Endothelial cell of umbilical vein (primary cell): ENCODE measurements around the gene FANCC. TPM values are rescaled to one million over a fixed set of nuclear protein-coding genes. Genes with fewer than 3 reads are reported as not detected.
A peak's percentile ranks its signal among the peaks of the same experiment; 100 is the strongest.

ENCODE experiments used
- BruUV-seq: library from RNA; stranded (reverse); fragments of 400-500 nt; replicated peaks from 2 replicates; lab custom pipeline; 2021; lab: Mats Ljungman, UMichigan
- CTCF ChIA-PET: fragments of 300-600, 350-600 bp; sonication (Branson Sonifier 250); formaldehyde crosslinking; loops from one replicate; lab custom pipeline; 2021; ENCODE audit warnings: antibody characterized with exemption, inconsistent platforms; lab: Charles Lee
- POLR2A ChIA-PET: fragments of 300-600, 350-600 bp; sonication (Branson Sonifier 250); formaldehyde crosslinking; loops from one replicate; lab custom pipeline; 2021; ENCODE audit warnings: antibody characterized with exemption, inconsistent platforms; lab: Charles Lee
- DNase-seq: peaks from one replicate; pipeline ENCODE4 v3.0.0-alpha.2; 2011; ENCODE audit warnings: low read depth, low spot score
- FAIRE-seq: peaks from 2 replicates; lab custom pipeline; 2011; peaks lifted over from hg19 to GRCh38; lab: Jason Lieb, UNC
- H2AFZ ChIP-seq: 2 replicates; pipeline ENCODE4 v1.6.0; 2012; ENCODE audit warnings: low read depth, low read length, control low read depth, inconsistent platforms
- H3K27ac ChIP-seq: 2 replicates; pipeline ENCODE4 v1.5.1; 2011; ENCODE audit warnings: low read depth, mild to moderate bottlenecking, control low read depth, low read length, moderate library complexity; ENCODE audit not compliant: insufficient read depth
- H3K27me3 ChIP-seq, 2 experiments: 2 replicates each; pipeline versions ENCODE4 v1.6.0 to v1.6.1; 2011; ENCODE audit warnings: low read length in 2 of 2, mixed read lengths in 1 of 2; ENCODE audit not compliant: control insufficient read depth in 2 of 2, insufficient read depth in 2 of 2
- H3K36me3 ChIP-seq, 2 experiments: 2 replicates in 1 of 2; 3 replicates in 1 of 2; pipeline ENCODE4 v1.5.1; 2011; ENCODE audit warnings: low read length in 2 of 2, mild to moderate bottlenecking in 1 of 2, moderate library complexity in 1 of 2; ENCODE audit not compliant: control insufficient read depth in 2 of 2, insufficient read depth in 2 of 2; ENCODE audit errors: extremely low read depth in 1 of 2
- H3K4me1 ChIP-seq: 3 replicates; pipeline ENCODE4 v1.5.1; 2011; ENCODE audit warnings: mild to moderate bottlenecking, low read length; ENCODE audit not compliant: control insufficient read depth, insufficient read depth; ENCODE audit errors: extremely low read depth
- H3K4me2 ChIP-seq: 2 replicates; pipeline ENCODE4 v1.6.1; 2011; ENCODE audit warnings: low read length, control low read depth, mixed read lengths; ENCODE audit not compliant: insufficient read depth
- H3K4me3 ChIP-seq, 3 experiments: fragments of 200-600 bp in 1 of 3; sonication (generic), shearing (Covaris generic) in 1 of 3; replicated peaks in 1 of 3; 2 replicates each; pipeline ENCODE4 v1.5.1; 2011 to 2016; ENCODE audit warnings: control low read depth in 3 of 3, low read length in 3 of 3, mild to moderate bottlenecking in 2 of 3, inconsistent platforms in 1 of 3, low read depth in 1 of 3, moderate library complexity in 1 of 3; ENCODE audit not compliant: insufficient read depth in 1 of 3
- H3K79me2 ChIP-seq: 2 replicates; pipeline ENCODE4 v1.6.0; 2012; ENCODE audit warnings: low read length, inconsistent platforms; ENCODE audit not compliant: control insufficient read depth, insufficient read depth
- H3K9ac ChIP-seq: replicated peaks from 2 replicates; pipeline ENCODE3; 2011; ENCODE audit warnings: low read length, control low read depth; ENCODE audit not compliant: insufficient read depth; ENCODE audit errors: extremely low read depth
- H3K9me1 ChIP-seq: replicated peaks from 3 replicates; pipeline ENCODE4 v1.6.0; 2011; ENCODE audit warnings: mild to moderate bottlenecking, low read length; ENCODE audit not compliant: control insufficient read depth, insufficient read depth; ENCODE audit errors: extremely low read depth
- H3K9me3 ChIP-seq: replicated peaks from 2 replicates; pipeline ENCODE4 v1.5.1; 2012; ENCODE audit warnings: low read length, inconsistent platforms; ENCODE audit not compliant: control insufficient read depth, insufficient read depth
- H4K20me1 ChIP-seq: replicated peaks from 2 replicates; pipeline ENCODE3; 2011; ENCODE audit warnings: mild to moderate bottlenecking, low read length; ENCODE audit not compliant: control insufficient read depth, insufficient read depth; ENCODE audit errors: extremely low read depth
- CTCF ChIP-seq, 2 donors: IDR thresholded peaks; 1 replicate in 1 of 2; 2 replicates in 1 of 2; pipeline ENCODE4 v1.5.1; 2011; ENCODE audit warnings: low read length in 2 of 2, mild to moderate bottlenecking in 2 of 2, moderate library complexity in 2 of 2, control low read depth in 1 of 2, inconsistent platforms in 1 of 2, low read depth in 1 of 2; ENCODE audit not compliant: insufficient read depth in 1 of 2; ENCODE audit errors: extremely low read depth in 1 of 2
- EZH2 ChIP-seq: IDR thresholded peaks from 2 replicates; pipeline ENCODE4 v1.6.1; 2012; ENCODE audit warnings: borderline replicate concordance, low read depth, mild to moderate bottlenecking, moderate library complexity, low read length, inconsistent platforms; ENCODE audit not compliant: severe bottlenecking
- FOS ChIP-seq: IDR thresholded peaks from 2 replicates; pipeline ENCODE4 v1.6.1; 2011; ENCODE audit warnings: mild to moderate bottlenecking, low read length, moderate library complexity, borderline replicate concordance; ENCODE audit not compliant: insufficient read depth
- GATA2 ChIP-seq: IDR thresholded peaks from 2 replicates; pipeline ENCODE4 v1.7.0; 2011; ENCODE audit warnings: low read depth, mild to moderate bottlenecking, moderate library complexity, mixed read lengths, low read length; ENCODE audit not compliant: insufficient read length, insufficient read depth
- JUN ChIP-seq: IDR thresholded peaks from 2 replicates; pipeline ENCODE4 v1.6.1; 2011; ENCODE audit warnings: borderline replicate concordance, low read depth; ENCODE audit not compliant: insufficient read length, insufficient read depth
- MAX ChIP-seq: IDR thresholded peaks from 2 replicates; pipeline ENCODE4 v1.6.1; 2011; ENCODE audit not compliant: insufficient read depth, insufficient read length
- MYC ChIP-seq: IDR thresholded peaks from one replicate; pipeline ENCODE4 v1.6.1; 2011; ENCODE audit warnings: mild to moderate bottlenecking, low read depth, low read length
- POLR2A ChIP-seq: IDR thresholded peaks from 2 replicates; pipeline ENCODE4 v1.6.1; 2012; ENCODE audit warnings: low read depth, mild to moderate bottlenecking, control low read depth, low read length
- POLR2AphosphoS5 ChIP-seq: IDR thresholded peaks from 2 replicates; pipeline ENCODE4 v1.6.1; 2012; ENCODE audit warnings: low read depth, mild to moderate bottlenecking, control low read depth, low read length, moderate library complexity; ENCODE audit not compliant: insufficient read depth
- dilution Hi-C: fragments of 300-500 bp; cut with MboI; formaldehyde crosslinking; loops from one replicate; pipeline ENCODE4 v1.15.0; 2019; ENCODE audit warnings: low sequenced_read_pairs; ENCODE audit not compliant: extremely low pct_ligation_motif_present
- intact Hi-C: fragments of 100-400 bp; cut with micrococcal nuclease; formaldehyde crosslinking; loops from one replicate; pipeline ENCODE4 v1.10.0; 2022
- polyA plus RNA-seq, 4 experiments: library from polyadenylated mRNA; depleted of rRNA in 3 of 4; stranded (reverse) in 3 of 4; unstranded in 1 of 4; fragments of >200 nt; gene quantifications; 2 replicates each; pipeline versions ENCODE4 v1.2.1 to v1.2.3, GENCODE V29; 2011 to 2012; ENCODE audit warnings: missing spikeins in 1 of 4
- total RNA-seq: library from RNA; stranded (reverse); gene quantifications from 2 replicates; pipeline ENCODE4 v1.2.3, GENCODE V29; 2021

Gene FANCC
- total and polyA plus RNA-seq, 2 donors (not counting 3 experiments of a cell fraction or from before 2014, with no cell fraction given): 5.7 to 13.1 TPM

- ChIA-PET CTCF (interaction anchor here (0.8 to 1.1 kb wide), 3 partner anchors 23 to 145 kb away, joined by 3 to 5 read pairs (median 4); no protein-coding TSS in a partner anchor), POLR2A (no interaction called here)
- Histone ChIP-seq H2AFZ (peak overlapping the region; percentile 73), H3K27me3 (no peaks in the 10 kb centered on the region), H3K36me3 (no peaks in the 10 kb centered on the region), H3K9me1 (no peaks in the 10 kb centered on the region), H3K27ac (no peak overlapping the region), H3K4me3 (peak overlapping the region in 2 of 3 experiments; percentile 23 to 41), H3K79me2 (peaks cover 2% of the 10 kb centered on the region), H3K9ac (no peak overlapping the region), H3K4me1 (peaks cover 13% of the 10 kb centered on the region), H4K20me1 (no peaks in the 10 kb centered on the region), H3K4me2 (peak overlapping the region; percentile 56), H3K9me3 (no peaks in the 10 kb centered on the region)
- DNase-seq (peak; percentile 57), FAIRE-seq (peak; percentile 74)
- intact Hi-C loops (loop anchor here (10.0 kb wide), 1 partner anchor 822 kb away; no protein-coding TSS in a partner anchor), dilution Hi-C loops (no loop called here)
- no TSS peak for BruUV-seq
- TF ChIP-seq MYC: no peak
- TF ChIP-seq POLR2A: no peak
- TF ChIP-seq MAX: peak; percentile 58
- no peak for TF ChIP-seq POLR2AphosphoS5
Measured at GRCh38 chr9:95313010-95313498, 4.5 kb downstream of the FANCC start.

- dilution Hi-C loops: no loop called here
- no TSS peak for BruUV-seq
- H3K4me2 ChIP-seq: no peak overlapping the region
- H3K9me3 ChIP-seq: no peaks in the 10 kb centered on the region
- no peak overlapping the region for H3K4me3 ChIP-seq
- H3K9ac ChIP-seq: no peak overlapping the region
- TF ChIP-seq EZH2 (no peak), JUN (no peak), GATA2 (no peak), POLR2A (no peak), MYC (no peak), MAX (no peak), POLR2AphosphoS5 (no peak), FOS (no peak), CTCF (IDR thresholded peaks at IDR 0.05; ENCODE audit: extremely low read depth in 1 of 2, insufficient read depth in 1 of 2, low read depth in 1 of 2, low read length in 2 of 2) (no peak)
- H2AFZ ChIP-seq: no peak overlapping the region
- no peaks in the 10 kb centered on the region for H3K27me3 ChIP-seq
- peaks cover 2% of the 10 kb centered on the region for H3K79me2 ChIP-seq
- DNase-seq: no peak
- intact Hi-C loops: loop anchor here (10.0 kb wide), 1 partner anchor 823 kb away; no protein-coding TSS in a partner anchor
- ChIA-PET CTCF (no interaction called here), POLR2A (no interaction called here)
- no peaks in the 10 kb centered on the region for H3K36me3 ChIP-seq
- peaks cover 10% of the 10 kb centered on the region for H3K4me1 ChIP-seq
- no peak overlapping the region for H3K27ac ChIP-seq
- H4K20me1 ChIP-seq: no peaks in the 10 kb centered on the region
- no peaks in the 10 kb centered on the region for H3K9me1 ChIP-seq
- FAIRE-seq: no peak
Measured at GRCh38 chr9:95311961-95312360, 5.5 kb downstream of the FANCC start.
